ENCODE data around the gene LANCL3.

GRCh38 chrX:37678574-37678973 is 107.1 kb downstream of the LANCL3 start:
- TF ChIP-seq CTCF (IDR thresholded peaks at IDR 0.05) (no peak), EZH2 (IDR thresholded peaks at IDR 0.05) (no peak), EZH2phosphoT487 (IDR thresholded peaks at IDR 0.05) (no peak)

All from neural progenitor cell (in vitro differentiated cells).